BE2C (cell line): ENCODE data around the gene CEP85L.
"Not testable (repeated sequence)": the region's sequence is repeated elsewhere in the genome, so short reads cannot be mapped to it uniquely, and the experiment has no call there.

Experiments used
- DNase-seq: peaks from one replicate; pipeline ENCODE4 v3.0.0-alpha.2; 2020
- H3K27me3 ChIP-seq: fragments of 250-450 bp; sonication (Bioruptor Pico); 2 replicates; pipeline ENCODE4 v1.5.1; 2020; ENCODE audit warnings: mild to moderate bottlenecking
- H3K36me3 ChIP-seq: fragments of 250-450 bp; sonication (Bioruptor Pico); 2 replicates; pipeline ENCODE4 v1.5.1; 2020; ENCODE audit warnings: mild to moderate bottlenecking
- H3K4me1 ChIP-seq: fragments of 250-450 bp; sonication (Bioruptor Pico); 2 replicates; pipeline ENCODE4 v1.5.1; 2020
- H3K4me3 ChIP-seq: 2 replicates; pipeline ENCODE4 v1.5.1; 2011; ENCODE audit warnings: low read depth, low read length
- H3K9me3 ChIP-seq: fragments of 250-450 bp; sonication (Bioruptor Pico); 2 replicates; pipeline ENCODE4 v1.5.1; 2020
- CTCF ChIP-seq: IDR thresholded peaks from 2 replicates; pipeline ENCODE4 v1.5.1; 2012; ENCODE audit warnings: mild to moderate bottlenecking, low read depth, low read length

CEP85L gene

GRCh38 chr6:118451839-118452238 lies 199.6 kb downstream of the CEP85L start:
- no peak overlapping the region for H3K4me3 ChIP-seq
- DNase-seq: no peak
- H3K36me3 ChIP-seq: no peaks in the 10 kb centered on the region
- TF ChIP-seq CTCF: no peak
- no peaks in the 10 kb centered on the region for H3K9me3 ChIP-seq
- no peaks in the 10 kb centered on the region for H3K4me1 ChIP-seq
- no peaks in the 10 kb centered on the region for H3K27me3 ChIP-seq

GRCh38 chr6:118444796-118445195 lies 206.6 kb downstream of the CEP85L start:
- H3K4me3 ChIP-seq: no peak overlapping the region
- no peak for DNase-seq
- no peaks in the 10 kb centered on the region for H3K4me1 ChIP-seq
- no peaks in the 10 kb centered on the region for H3K9me3 ChIP-seq
- H3K27me3 ChIP-seq: no peaks in the 10 kb centered on the region
- no peaks in the 10 kb centered on the region for H3K36me3 ChIP-seq
- TF ChIP-seq CTCF: no peak

GRCh38 chr6:118436482-118436881 lies 214.9 kb downstream of the CEP85L start:
- DNase-seq: no peak
- no peak for TF ChIP-seq CTCF
- Histone ChIP-seq H3K4me3 (no peak overlapping the region), H3K36me3 (no peaks in the 10 kb centered on the region), H3K27me3 (no peaks in the 10 kb centered on the region), H3K9me3 (no peaks in the 10 kb centered on the region), H3K4me1 (no peaks in the 10 kb centered on the region)

- DNase-seq, H3K27me3 ChIP-seq, H3K9me3 ChIP-seq, H3K4me3 ChIP-seq, H3K4me1 ChIP-seq, H3K36me3 ChIP-seq: not testable (repeated sequence)
Observed at GRCh38 chr6:118434147-118434546, 217.2 kb downstream of the CEP85L start.

GRCh38 chr6:118421312-118421711 lies 230.1 kb downstream of the CEP85L start:
- not testable (repeated sequence) for H3K9me3 ChIP-seq, H3K27me3 ChIP-seq, H3K4me3 ChIP-seq, H3K36me3 ChIP-seq, DNase-seq, H3K4me1 ChIP-seq

GRCh38 chr6:118419448-118420394 lies 231.7 kb downstream of the CEP85L start:
- Histone ChIP-seq H3K4me1 (no peaks in the 10 kb centered on the region), H3K27me3 (no peaks in the 10 kb centered on the region), H3K4me3 (no peak overlapping the region), H3K9me3 (no peaks in the 10 kb centered on the region), H3K36me3 (no peaks in the 10 kb centered on the region)
- no peak for DNase-seq
- no peak for TF ChIP-seq CTCF
